Suprapubic skin (tissue), 4 donors: ENCODE measurements around the gene NUP58.

Experiments used
- CTCF ChIP-seq, 2 donors: fragments of 200-600 bp in 1 of 2; fragments of 450-650 bp in 1 of 2; sonication (generic) in 1 of 2; IDR thresholded peaks; one replicate each; pipeline ENCODE4 v1.5.1; 2016 to 2019; ENCODE audit warnings: antibody characterized with exemption in 2 of 2, mild to moderate bottlenecking in 1 of 2, moderate library complexity in 1 of 2
- EP300 ChIP-seq: sonication (generic); formaldehyde crosslinking; IDR thresholded peaks from one replicate; pipeline ENCODE4 v1.6.1; 2017; ENCODE audit warnings: antibody characterized with exemption
- POLR2A ChIP-seq, 2 donors: fragments of 450-650 bp; IDR thresholded peaks; one replicate each; pipeline ENCODE4 v1.6.1; 2017; ENCODE audit warnings: antibody characterized with exemption in 2 of 2, mild to moderate bottlenecking in 2 of 2, moderate library complexity in 2 of 2
- POLR2AphosphoS5 ChIP-seq, 3 donors: sonication (generic); formaldehyde crosslinking; IDR thresholded peaks; one replicate each; pipeline ENCODE4 v1.6.1; 2017; ENCODE audit warnings: antibody characterized with exemption in 3 of 3

- TF ChIP-seq CTCF (IDR thresholded peaks at IDR 0.05): no peak
- TF ChIP-seq POLR2A (IDR thresholded peaks at IDR 0.05): no peak
- no peak for TF ChIP-seq POLR2AphosphoS5 (IDR thresholded peaks at IDR 0.05)
- TF ChIP-seq EP300: no peak
Observed at GRCh38 chr13:25253702-25254101, 47.7 kb upstream of the NUP58 start.
